MM.1S (cell line): ENCODE measurements around the gene LRFN2.

ENCODE experiments used
- EZH2 ChIP-seq: fragments of 300-600 bp; sonication (generic); optimal IDR thresholded peaks from 2 replicates; pipeline ENCODE3; 2017; ENCODE audit warnings: low read depth, mild to moderate bottlenecking, antibody characterized with exemption, low read length, mixed read lengths
- TF ChIP-seq, protein P1 (sequence below): fragments of 300-600 bp; sonication (generic); IDR thresholded peaks from 2 replicates; pipeline ENCODE4 v1.5.1; 2016; ENCODE audit warnings: antibody characterized with exemption, low read length, mixed read lengths

DNA sequence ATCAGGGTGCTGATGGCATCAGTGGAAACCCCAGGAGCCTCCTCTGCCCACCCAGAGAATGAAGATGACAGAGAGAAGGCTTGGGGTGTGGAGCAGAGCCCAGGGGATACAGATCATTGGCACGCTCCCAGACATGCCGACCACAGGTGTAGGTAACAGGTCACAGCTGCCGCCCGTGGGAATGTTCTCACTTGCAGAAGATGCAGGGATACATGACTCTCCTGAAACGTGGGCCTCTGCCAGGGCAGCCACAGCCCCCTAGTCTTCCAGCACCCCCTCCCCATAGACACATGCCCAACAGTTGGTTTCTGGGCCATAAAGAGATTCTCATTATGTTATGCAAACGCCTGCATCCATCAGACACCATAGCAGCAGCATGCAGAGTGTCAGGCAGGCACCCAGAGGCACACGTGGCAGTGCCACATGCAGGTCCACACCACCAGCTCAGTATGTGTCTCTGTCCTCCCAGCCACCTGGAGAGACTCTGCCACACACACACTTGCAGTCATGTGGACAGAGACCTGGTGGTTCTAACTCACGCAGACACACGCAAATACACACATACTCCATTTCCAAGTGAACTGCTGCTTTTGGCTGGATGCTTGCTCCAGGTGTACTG, 45.5 kb downstream of the LRFN2 start:
- TF ChIP-seq, protein P1, sequence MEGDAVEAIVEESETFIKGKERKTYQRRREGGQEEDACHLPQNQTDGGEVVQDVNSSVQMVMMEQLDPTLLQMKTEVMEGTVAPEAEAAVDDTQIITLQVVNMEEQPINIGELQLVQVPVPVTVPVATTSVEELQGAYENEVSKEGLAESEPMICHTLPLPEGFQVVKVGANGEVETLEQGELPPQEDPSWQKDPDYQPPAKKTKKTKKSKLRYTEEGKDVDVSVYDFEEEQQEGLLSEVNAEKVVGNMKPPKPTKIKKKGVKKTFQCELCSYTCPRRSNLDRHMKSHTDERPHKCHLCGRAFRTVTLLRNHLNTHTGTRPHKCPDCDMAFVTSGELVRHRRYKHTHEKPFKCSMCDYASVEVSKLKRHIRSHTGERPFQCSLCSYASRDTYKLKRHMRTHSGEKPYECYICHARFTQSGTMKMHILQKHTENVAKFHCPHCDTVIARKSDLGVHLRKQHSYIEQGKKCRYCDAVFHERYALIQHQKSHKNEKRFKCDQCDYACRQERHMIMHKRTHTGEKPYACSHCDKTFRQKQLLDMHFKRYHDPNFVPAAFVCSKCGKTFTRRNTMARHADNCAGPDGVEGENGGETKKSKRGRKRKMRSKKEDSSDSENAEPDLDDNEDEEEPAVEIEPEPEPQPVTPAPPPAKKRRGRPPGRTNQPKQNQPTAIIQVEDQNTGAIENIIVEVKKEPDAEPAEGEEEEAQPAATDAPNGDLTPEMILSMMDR: no peak
- no peak for TF ChIP-seq EZH2
